Embryonic facial prominence (tissue), 1 donor: ENCODE measurements around the gene ZNF133.
"Not testable (repeated sequence)": the region's sequence is repeated elsewhere in the genome, so short reads cannot be mapped to it uniquely, and the experiment has no call there.

Source experiments
- DNase-seq: peaks from one replicate; pipeline ENCODE4 v3.0.0-alpha.2; 2016; ENCODE audit errors: extremely low spot score

The ZNF133 gene

GRCh38 chr20:18284805-18285533 lies 3.4 kb upstream of the ZNF133 start:
- DNase-seq: no peak

GRCh38 chr20:18287546-18287914 lies 797 bp upstream of the ZNF133 start:
- no peak for DNase-seq

- DNase-seq: no peak
Measured at GRCh38 chr20:18288749-18289267, 481 bp downstream of the ZNF133 start.

GRCh38 chr20:18289306-18289705 lies 979 bp downstream of the ZNF133 start:
- no peak for DNase-seq

GRCh38 chr20:18299364-18299763 lies 11.0 kb downstream of the ZNF133 start:
- DNase-seq: no peak

GRCh38 chr20:18304618-18305017 lies 16.3 kb downstream of the ZNF133 start:
- no peak for DNase-seq

- DNase-seq: no peak
Measured at GRCh38 chr20:18307301-18307700, 19.0 kb downstream of the ZNF133 start.

- no peak for DNase-seq
Measured at GRCh38 chr20:18310051-18310450, 21.7 kb downstream of the ZNF133 start.

- DNase-seq: no peak
Measured at GRCh38 chr20:18310592-18310991, 22.3 kb downstream of the ZNF133 start.

GRCh38 chr20:18312723-18313122 lies 24.4 kb downstream of the ZNF133 start:
- no peak for DNase-seq

GRCh38 chr20:18313411-18313810 lies 25.1 kb downstream of the ZNF133 start:
- DNase-seq: no peak

GRCh38 chr20:18314786-18315406 lies 26.6 kb downstream of the ZNF133 start:
- no peak for DNase-seq

GRCh38 chr20:18316166-18316565 lies 27.8 kb downstream of the ZNF133 start:
- no peak for DNase-seq

GRCh38 chr20:18321316-18321715 lies 33.0 kb downstream of the ZNF133 start:
- DNase-seq: no peak

- DNase-seq: no peak
Measured at GRCh38 chr20:18321976-18322950, 33.9 kb downstream of the ZNF133 start.

GRCh38 chr20:18323705-18324104 lies 35.4 kb downstream of the ZNF133 start:
- DNase-seq: no peak

GRCh38 chr20:18324596-18325089 lies 36.3 kb downstream of the ZNF133 start:
- DNase-seq: no peak

GRCh38 chr20:18326990-18327389 lies 38.7 kb downstream of the ZNF133 start:
- DNase-seq: no peak

- no peak for DNase-seq
Measured at GRCh38 chr20:18331694-18332093, 43.4 kb downstream of the ZNF133 start.

GRCh38 chr20:18349749-18350148 lies 61.4 kb downstream of the ZNF133 start:
- not testable (repeated sequence) for DNase-seq

GRCh38 chr20:18359854-18360253 lies 71.5 kb downstream of the ZNF133 start:
- DNase-seq: no peak

- no peak for DNase-seq
Measured at GRCh38 chr20:18360635-18361034, 72.3 kb downstream of the ZNF133 start.
